Metanephros (tissue), 2 donors: ENCODE results near the gene FKRP. TPM values are rescaled to one million over a fixed set of nuclear protein-coding genes. Genes with fewer than 3 reads are reported as not detected.

Experiments used
- small RNA-seq: library from RNA; depleted of rRNA; stranded (forward); fragments of <200 nt; gene quantifications from one replicate; pipeline ENCODE3, GENCODE V24; 2014; ENCODE audit warnings: low replicate concordance
- total RNA-seq: library from RNA; depleted of rRNA; stranded (reverse); fragments of >200 nt; gene quantifications from one replicate; pipeline ENCODE4 v1.2.3, GENCODE V29; 2014

The FKRP gene
- 17.0 TPM for total RNA-seq

GRCh38 chr19:46745521-46746280 lies at the start of gene FKRP:
Gene FKRP, plus strand, starts transcription at chr19:46746057. Its CDS starts 9,394 bp downstream, at chr19:46755451.

GRCh38 chr19:46717034-46717715 lies 28.7 kb upstream of the FKRP start, which contains the start of gene PRKD2:
Gene PRKD2, minus strand, starts transcription at chr19:46717114. Its CDS starts 744 bp downstream, at chr19:46716370.

GRCh38 chr19:46746281-46747057 lies 612 bp downstream of the FKRP start, which contains the start of gene STRN4:
Gene STRN4, minus strand, starts transcription at chr19:46746450. Its CDS starts 20 bp downstream, at chr19:46746430.

GRCh38 chr19:46788262-46788967 lies 42.6 kb downstream of the FKRP start, which contains the start of gene SLC1A5:
Gene SLC1A5, minus strand, starts transcription at chr19:46788594. Its CDS starts 629 bp downstream, at chr19:46787965.

Small RNAs within 50 kb of the gene (small RNA-seq; reads per million reads assigned to genes)
- gene MIR320E (not detected), gene RF00019 (not detected)

Other genes starting within 250 kb of the FKRP start
- 165 TPM for gene CALM3, start 144.7 kb upstream of the FKRP start, total RNA-seq
- gene PTGIR, start 121.0 kb upstream of the FKRP start, total RNA-seq: 8.3 TPM
- not detected for gene GNG8, start 109.9 kb upstream of the FKRP start, total RNA-seq
- 28.4 TPM for gene DACT3, start 84.9 kb upstream of the FKRP start, total RNA-seq
- gene PRKD2, start 28.9 kb upstream of the FKRP start, total RNA-seq: 47.6 TPM
- gene STRN4, start 393 bp downstream of the FKRP start, total RNA-seq: 88.1 TPM
- gene SLC1A5, start 42.5 kb downstream of the FKRP start, total RNA-seq: 35.9 TPM
- 80.9 TPM for gene AP2S1, start 104.8 kb downstream of the FKRP start, total RNA-seq
- gene ARHGAP35, start 114.9 kb downstream of the FKRP start, total RNA-seq: 48.3 TPM